ENCODE data around the gene NUSAP1.
"Not testable (repeated sequence)": the region's sequence is repeated elsewhere in the genome, so short reads cannot be mapped to it uniquely, and the experiment has no call there.

NUSAP1 gene

DNA sequence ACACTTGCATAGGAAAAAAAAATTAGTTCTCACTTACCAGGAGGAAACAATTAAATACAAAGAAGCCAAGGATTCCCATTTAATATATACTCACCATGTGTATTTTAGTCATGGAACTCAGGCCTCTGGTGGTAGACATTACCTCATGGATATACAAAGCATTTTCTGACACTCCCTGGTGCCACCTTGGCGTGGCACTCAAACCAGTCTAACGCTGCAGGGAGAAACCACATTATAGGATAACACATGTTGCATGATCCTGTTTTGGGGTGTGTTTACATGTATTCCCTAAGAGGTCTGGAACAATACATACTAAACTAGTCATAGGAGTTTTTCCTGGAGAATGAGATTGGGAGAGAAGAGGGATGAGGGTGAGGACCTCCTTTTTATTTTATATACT, 78.3 kb downstream of the NUSAP1 start:
- no peaks in the 10 kb centered on the region for H3K27me3 ChIP-seq (ENCODE audit: control insufficient read depth, insufficient read depth, low read length, poor library complexity, severe bottlenecking)
- H3K27ac ChIP-seq (ENCODE audit: insufficient read depth, low read depth, low read length, poor library complexity, severe bottlenecking): no peak overlapping the region
- H3K9me3 ChIP-seq (ENCODE audit: control insufficient read depth, low read length): no peaks in the 10 kb centered on the region
- no peaks in the 10 kb centered on the region for H3K36me3 ChIP-seq (ENCODE audit: control insufficient read depth, insufficient read depth, low read length)
- no peak overlapping the region for H3K4me3 ChIP-seq (ENCODE audit: insufficient read depth, low read depth, low read length)
- WGBS, 2 experiments: 88 to 92% methylated on average over 2 of the region's 2 CpGs
- H3K4me1 ChIP-seq (ENCODE audit: control insufficient read depth, insufficient read depth, low read length): no peaks in the 10 kb centered on the region

DNA sequence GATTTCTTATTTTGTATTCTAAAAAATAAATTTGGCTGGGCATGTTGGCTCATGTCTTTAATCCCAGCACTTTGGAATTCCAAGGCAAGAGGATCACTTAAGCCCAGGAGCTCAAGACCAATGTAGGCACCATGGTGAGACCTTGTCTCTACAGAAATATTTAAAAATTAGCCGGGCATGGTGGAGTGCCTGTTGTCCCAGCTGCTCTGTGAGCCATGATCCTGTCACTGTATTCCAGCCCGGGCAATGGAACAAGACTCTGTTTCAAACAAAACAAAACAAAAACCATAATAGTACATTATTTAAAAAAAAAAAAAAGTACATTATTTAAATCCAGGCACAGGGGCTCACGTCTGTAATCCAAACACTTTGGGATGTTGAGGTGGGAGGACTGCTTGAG, 78.8 kb downstream of the NUSAP1 start:
- no peaks in the 10 kb centered on the region for H3K36me3 ChIP-seq (ENCODE audit: control insufficient read depth, insufficient read depth, low read length)
- H3K27ac ChIP-seq (ENCODE audit: insufficient read depth, low read depth, low read length, poor library complexity, severe bottlenecking): no peak overlapping the region
- H3K4me3 ChIP-seq (ENCODE audit: insufficient read depth, low read depth, low read length): no peak overlapping the region
- 91 to 92% methylated on average over 3 of the region's 3 CpGs for WGBS, 2 experiments
- H3K4me1 ChIP-seq (ENCODE audit: control insufficient read depth, insufficient read depth, low read length): no peaks in the 10 kb centered on the region
- no peaks in the 10 kb centered on the region for H3K9me3 ChIP-seq (ENCODE audit: control insufficient read depth, low read length)
- no peaks in the 10 kb centered on the region for H3K27me3 ChIP-seq (ENCODE audit: control insufficient read depth, insufficient read depth, low read length, poor library complexity, severe bottlenecking)

DNA sequence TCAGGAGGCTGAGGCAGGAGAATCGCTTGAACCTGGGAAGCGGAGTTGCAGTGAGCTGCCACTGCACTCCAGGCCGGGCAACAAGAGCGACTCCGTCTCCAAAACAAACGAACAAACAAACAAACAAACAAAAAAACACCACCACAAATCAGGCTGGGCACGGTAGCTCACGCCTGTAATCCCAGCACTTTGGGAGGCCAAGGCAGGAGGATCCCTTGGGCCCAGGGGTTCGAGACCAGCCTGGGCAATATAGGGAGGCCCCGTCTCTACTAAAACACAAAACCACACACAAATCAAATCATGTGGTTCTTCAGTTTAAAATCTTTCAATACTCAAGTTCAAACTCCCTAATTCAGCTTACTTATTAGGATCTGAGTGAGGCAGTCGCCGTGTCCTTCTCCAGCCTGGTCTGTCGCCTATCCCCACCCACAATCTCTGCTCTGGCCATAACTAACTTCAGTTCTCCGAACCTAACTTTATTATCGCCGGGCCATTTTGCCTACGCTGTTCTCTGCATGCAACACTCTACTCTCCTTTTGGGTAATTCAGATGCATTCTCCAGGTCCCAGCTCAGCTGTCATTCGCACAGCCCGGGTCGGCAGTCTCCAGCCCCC, 83.6 kb downstream of the NUSAP1 start:
- Histone ChIP-seq H3K9me3 (ENCODE audit: control insufficient read depth, low read length) (no peaks in the 10 kb centered on the region), H3K4me1 (ENCODE audit: control insufficient read depth, insufficient read depth, low read length) (no peaks in the 10 kb centered on the region), H3K27ac (ENCODE audit: insufficient read depth, low read depth, low read length, poor library complexity, severe bottlenecking) (peak overlapping the region; percentile 60), H3K4me3 (ENCODE audit: insufficient read depth, low read depth, low read length) (peak overlapping the region; percentile 98), H3K36me3 (ENCODE audit: control insufficient read depth, insufficient read depth, low read length) (no peaks in the 10 kb centered on the region), H3K27me3 (ENCODE audit: control insufficient read depth, insufficient read depth, low read length, poor library complexity, severe bottlenecking) (no peaks in the 10 kb centered on the region)
- WGBS, 2 experiments: 39% methylated on average over 20 of the region's 20 CpGs

DNA sequence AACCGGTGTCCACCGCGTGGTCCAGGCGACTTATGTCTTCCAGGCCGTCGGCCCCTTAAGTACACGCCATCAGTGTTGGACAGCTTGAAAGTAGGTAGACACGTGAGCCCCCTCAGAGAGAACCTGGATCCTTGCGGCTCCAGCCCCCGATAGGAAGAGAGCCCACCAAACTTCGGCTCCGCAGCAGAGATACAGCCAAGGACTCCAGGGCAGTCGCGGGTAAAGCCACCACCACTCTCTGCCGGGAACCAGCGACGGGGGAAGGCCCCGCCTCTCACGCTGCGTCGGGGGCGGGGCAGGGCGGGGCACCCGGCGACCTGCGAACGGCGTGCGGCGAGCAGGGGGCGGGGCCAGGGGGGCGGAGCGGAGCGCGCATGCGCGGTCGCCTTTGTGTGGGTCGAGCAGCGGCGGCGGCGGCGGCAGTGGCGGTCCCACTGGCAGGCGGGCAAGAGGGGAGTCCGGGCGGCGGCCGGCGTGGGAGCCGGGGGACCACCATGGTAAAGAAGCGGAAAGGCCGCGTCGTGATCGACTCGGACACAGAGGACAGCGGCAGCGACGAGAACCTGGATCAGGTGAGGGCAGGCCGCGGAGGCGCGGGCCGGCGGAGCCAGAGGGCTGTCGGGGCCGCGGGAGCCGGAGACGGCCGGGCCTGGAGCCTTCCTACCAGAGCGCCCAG, 84.2 kb downstream of the NUSAP1 start, which contains the start of gene RTF1:
Gene RTF1, plus strand, starts transcription at position 354 of the 676 bp plus-strand sequence. Its CDS starts 21 bp downstream, at position 375.
- peak within 1 kb of the TSS; percentile 60 for H3K27ac ChIP-seq (ENCODE audit: insufficient read depth, low read depth, low read length, poor library complexity, severe bottlenecking)
- WGBS, 2 experiments: 0 to 1% methylated on average over 74 of the region's 74 CpGs
- no peaks in the 10 kb centered on the region for H3K9me3 ChIP-seq (ENCODE audit: control insufficient read depth, low read length)
- H3K4me3 ChIP-seq (ENCODE audit: insufficient read depth, low read depth, low read length): peak within 1 kb of the TSS; percentile 98
- no peaks in the 10 kb centered on the region for H3K4me1 ChIP-seq (ENCODE audit: control insufficient read depth, insufficient read depth, low read length)
- no peaks in the 10 kb centered on the region for H3K27me3 ChIP-seq (ENCODE audit: control insufficient read depth, insufficient read depth, low read length, poor library complexity, severe bottlenecking)
- H3K36me3 ChIP-seq (ENCODE audit: control insufficient read depth, insufficient read depth, low read length): no peaks in the 10 kb centered on the region

DNA sequence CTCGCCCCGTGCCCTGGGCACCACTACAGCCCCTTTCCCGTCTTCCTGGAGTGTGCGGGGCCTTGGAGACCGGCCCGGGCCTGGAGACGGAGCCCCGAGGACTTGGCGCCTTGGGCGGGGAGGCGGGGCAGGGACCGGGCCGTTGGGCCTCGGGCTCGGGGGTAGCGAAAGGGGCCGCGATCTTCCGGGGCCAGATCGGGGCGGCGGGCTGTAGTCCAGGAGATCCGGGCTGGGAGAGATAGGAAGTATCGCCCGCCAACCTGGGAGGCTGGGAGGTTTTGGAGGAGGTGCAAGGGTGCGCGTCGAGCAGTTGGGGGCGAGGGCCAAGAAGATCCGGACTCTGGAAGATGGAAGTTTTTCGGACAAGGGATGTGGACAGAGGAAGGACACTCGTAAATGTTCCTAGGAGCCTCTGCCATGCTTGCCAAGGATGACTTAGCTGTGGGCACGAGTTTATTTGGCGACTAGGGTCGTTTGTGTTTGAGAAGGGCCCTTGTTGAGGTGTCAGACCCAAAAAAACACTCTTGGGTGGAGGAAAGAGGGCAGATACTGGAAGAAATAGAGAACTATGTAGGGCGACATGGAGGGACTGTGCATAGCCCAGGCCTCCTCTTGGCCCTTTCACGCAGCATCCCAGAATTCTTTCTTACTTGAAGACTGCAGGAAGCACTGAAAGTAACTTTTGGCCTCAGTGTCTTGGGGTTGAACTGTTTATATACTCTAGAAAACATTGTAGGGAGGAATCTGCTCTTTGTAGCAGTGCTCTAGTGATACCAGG, 84.9 kb downstream of the NUSAP1 start:
- H3K4me1 ChIP-seq (ENCODE audit: control insufficient read depth, insufficient read depth, low read length): no peaks in the 10 kb centered on the region
- no peaks in the 10 kb centered on the region for H3K9me3 ChIP-seq (ENCODE audit: control insufficient read depth, low read length)
- H3K27ac ChIP-seq (ENCODE audit: insufficient read depth, low read depth, low read length, poor library complexity, severe bottlenecking): peak overlapping the region; percentile 60
- H3K36me3 ChIP-seq (ENCODE audit: control insufficient read depth, insufficient read depth, low read length): no peaks in the 10 kb centered on the region
- H3K27me3 ChIP-seq (ENCODE audit: control insufficient read depth, insufficient read depth, low read length, poor library complexity, severe bottlenecking): no peaks in the 10 kb centered on the region
- WGBS, 2 experiments: 1% methylated on average over 37 of the region's 37 CpGs
- H3K4me3 ChIP-seq (ENCODE audit: insufficient read depth, low read depth, low read length): peak overlapping the region; percentile 98

DNA sequence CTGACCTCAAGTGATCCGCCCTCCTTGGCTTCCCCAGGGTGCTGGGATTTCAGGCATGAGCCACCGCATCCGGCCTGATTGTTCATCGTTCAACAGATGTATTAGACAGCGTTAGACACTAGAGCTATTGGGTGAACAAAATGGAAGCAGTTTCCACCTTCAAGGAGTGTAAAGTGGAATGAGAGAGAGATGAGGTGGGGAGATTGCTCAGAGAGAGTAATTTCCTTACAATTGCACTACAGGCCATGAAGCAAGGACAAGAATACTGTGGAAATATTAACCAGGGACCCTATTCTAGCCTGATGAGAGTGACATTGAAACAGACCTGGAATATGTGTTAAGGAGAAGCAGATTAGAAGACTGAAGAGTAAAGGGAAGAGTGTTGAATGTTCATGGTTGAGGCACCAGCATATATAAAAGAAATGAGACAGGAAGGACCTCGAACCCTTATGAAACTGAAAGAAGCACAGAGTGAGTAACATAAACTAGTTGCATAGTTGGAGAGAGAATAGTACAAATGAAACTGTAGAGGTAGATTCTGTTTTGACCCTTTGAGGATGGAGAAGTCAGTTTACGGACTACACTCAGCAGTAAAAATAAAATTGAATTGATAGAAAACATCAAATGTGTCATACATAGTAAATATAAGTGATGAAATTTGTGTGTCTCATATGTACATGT, 91.4 kb downstream of the NUSAP1 start:
- WGBS, 2 experiments: 92 to 95% methylated on average over 7 of the region's 7 CpGs
- no peaks in the 10 kb centered on the region for H3K36me3 ChIP-seq (ENCODE audit: control insufficient read depth, insufficient read depth, low read length)
- H3K9me3 ChIP-seq (ENCODE audit: control insufficient read depth, low read length): no peaks in the 10 kb centered on the region
- H3K27ac ChIP-seq (ENCODE audit: insufficient read depth, low read depth, low read length, poor library complexity, severe bottlenecking): no peak overlapping the region
- H3K27me3 ChIP-seq (ENCODE audit: control insufficient read depth, insufficient read depth, low read length, poor library complexity, severe bottlenecking): no peaks in the 10 kb centered on the region
- H3K4me3 ChIP-seq (ENCODE audit: insufficient read depth, low read depth, low read length): no peak overlapping the region
- no peaks in the 10 kb centered on the region for H3K4me1 ChIP-seq (ENCODE audit: control insufficient read depth, insufficient read depth, low read length)

DNA sequence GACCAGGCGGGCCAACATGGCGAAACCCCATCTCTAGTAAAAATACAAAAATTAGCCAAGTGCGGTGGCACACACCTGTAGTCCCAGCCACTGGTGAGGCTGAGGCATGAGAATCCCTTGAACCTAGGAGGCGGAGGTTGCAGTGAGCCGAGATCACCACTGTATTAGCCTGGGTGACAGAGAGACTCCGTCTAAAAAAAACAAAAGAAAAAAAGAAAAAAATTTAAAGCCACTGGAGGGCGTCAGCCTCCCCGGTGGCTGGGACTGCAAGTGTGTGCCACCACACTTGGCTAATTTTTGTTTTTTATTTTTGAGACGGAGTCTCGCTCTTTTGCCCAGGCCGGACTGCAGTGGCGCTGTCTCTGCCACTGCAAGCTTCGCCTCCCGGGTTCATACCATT, 92.1 kb downstream of the NUSAP1 start:
- WGBS, 2 experiments: 94 to 95% methylated on average over 14 of the region's 14 CpGs
- no peak overlapping the region for H3K4me3 ChIP-seq (ENCODE audit: insufficient read depth, low read depth, low read length)
- no peaks in the 10 kb centered on the region for H3K4me1 ChIP-seq (ENCODE audit: control insufficient read depth, insufficient read depth, low read length)
- no peaks in the 10 kb centered on the region for H3K36me3 ChIP-seq (ENCODE audit: control insufficient read depth, insufficient read depth, low read length)
- H3K27me3 ChIP-seq (ENCODE audit: control insufficient read depth, insufficient read depth, low read length, poor library complexity, severe bottlenecking): no peaks in the 10 kb centered on the region
- H3K9me3 ChIP-seq (ENCODE audit: control insufficient read depth, low read length): no peaks in the 10 kb centered on the region
- no peak overlapping the region for H3K27ac ChIP-seq (ENCODE audit: insufficient read depth, low read depth, low read length, poor library complexity, severe bottlenecking)

DNA sequence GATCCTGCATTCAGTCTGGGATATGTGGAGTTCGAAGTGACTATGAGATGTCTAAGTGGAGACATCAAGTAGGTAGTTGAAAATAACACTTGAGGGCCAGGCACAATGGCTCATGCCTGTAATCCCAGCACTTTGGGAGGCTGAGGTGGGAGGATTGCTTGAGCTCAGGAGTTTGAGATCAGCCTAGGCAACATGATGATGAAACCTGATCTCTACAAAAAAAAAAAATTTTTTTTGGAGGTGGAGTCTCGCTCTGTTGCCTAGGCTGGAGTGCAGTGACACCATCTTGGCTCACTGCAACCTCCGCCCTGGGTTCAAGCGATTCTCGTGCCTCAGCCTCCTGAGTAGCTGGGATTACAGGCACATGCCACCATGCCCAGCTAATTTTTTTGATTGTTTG, 93.2 kb downstream of the NUSAP1 start:
- not testable (repeated sequence) for H3K27ac ChIP-seq (ENCODE audit: insufficient read depth, low read depth, low read length, poor library complexity, severe bottlenecking); H3K36me3 ChIP-seq (ENCODE audit: control insufficient read depth, insufficient read depth, low read length); H3K27me3 ChIP-seq (ENCODE audit: control insufficient read depth, insufficient read depth, low read length, poor library complexity, severe bottlenecking); H3K9me3 ChIP-seq (ENCODE audit: control insufficient read depth, low read length); H3K4me1 ChIP-seq (ENCODE audit: control insufficient read depth, insufficient read depth, low read length); H3K4me3 ChIP-seq (ENCODE audit: insufficient read depth, low read depth, low read length)
- WGBS, 2 experiments: 94 to 95% methylated on average over 5 of the region's 5 CpGs

DNA sequence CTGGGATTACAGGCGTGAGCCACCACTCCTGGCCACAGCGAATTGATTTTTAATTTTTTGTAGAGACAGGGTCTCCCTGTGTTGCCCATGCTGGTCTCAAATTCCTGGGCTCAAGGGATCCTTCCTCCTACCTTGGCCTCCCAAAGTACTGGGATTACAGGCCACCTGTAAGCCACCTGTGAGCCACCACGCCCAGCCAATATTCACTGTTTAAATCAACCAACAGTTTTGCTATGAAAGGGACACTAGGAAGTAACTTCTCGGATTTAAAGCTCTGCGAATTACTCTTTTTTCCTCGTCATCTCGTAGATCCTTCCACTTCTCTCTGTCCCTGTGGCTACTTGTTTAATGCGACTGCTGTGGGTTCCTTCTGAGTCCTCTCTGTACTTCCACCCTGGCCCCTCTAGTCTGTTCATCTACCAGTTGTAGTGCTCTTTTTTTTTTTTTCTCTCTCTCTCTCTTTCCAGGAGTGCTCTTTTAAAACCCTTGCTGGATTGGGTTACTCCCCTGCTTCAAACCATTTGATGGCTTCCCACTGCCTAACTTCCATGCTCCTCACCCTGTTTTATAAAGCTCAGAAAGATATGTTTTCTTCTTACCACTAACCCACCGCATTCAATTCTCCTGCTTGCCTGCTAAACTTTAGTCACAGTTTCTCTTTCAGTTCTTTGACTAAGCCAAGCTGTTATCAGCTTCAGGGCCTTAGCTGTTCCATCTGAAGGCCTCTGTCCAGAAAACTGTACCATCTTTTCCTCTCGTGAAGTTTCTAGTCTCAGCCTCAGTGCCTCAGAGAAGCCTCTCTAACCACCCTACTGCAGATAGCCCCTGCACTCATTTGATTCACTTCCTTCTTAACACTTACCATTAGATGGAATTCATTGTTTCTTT, 96.6 kb downstream of the NUSAP1 start:
- H3K27ac ChIP-seq (ENCODE audit: insufficient read depth, low read depth, low read length, poor library complexity, severe bottlenecking): no peak overlapping the region
- no peaks in the 10 kb centered on the region for H3K9me3 ChIP-seq (ENCODE audit: control insufficient read depth, low read length)
- no peaks in the 10 kb centered on the region for H3K27me3 ChIP-seq (ENCODE audit: control insufficient read depth, insufficient read depth, low read length, poor library complexity, severe bottlenecking)
- H3K4me3 ChIP-seq (ENCODE audit: insufficient read depth, low read depth, low read length): no peak overlapping the region
- no peaks in the 10 kb centered on the region for H3K4me1 ChIP-seq (ENCODE audit: control insufficient read depth, insufficient read depth, low read length)
- H3K36me3 ChIP-seq (ENCODE audit: control insufficient read depth, insufficient read depth, low read length): no peaks in the 10 kb centered on the region
- 94 to 95% methylated on average over 10 of the region's 10 CpGs for WGBS, 2 experiments

Data from ectodermal cell (in vitro differentiated cells).